Upper lobe of right lung (tissue), 1 donor: Measurements from ENCODE around the gene DLG5. TPM values are rescaled to one million over a fixed set of nuclear protein-coding genes. Genes with fewer than 3 reads are reported as not detected.

Experiments
- ATAC-seq: fragments of 200-7000 bp; cut with Tn5 transposase; one replicate; pipeline ENCODE4 v1.9.1; 2020; ENCODE audit warnings: mild to moderate bottlenecking, moderate library complexity
- DNase-seq: peaks from one replicate; pipeline ENCODE4 v3.0.0-alpha.2; 2020
- H3K27ac ChIP-seq: fragments of 200-600 bp; one replicate; pipeline ENCODE4 v1.8.0; 2022
- H3K27me3 ChIP-seq: fragments of 200-600 bp; one replicate; pipeline ENCODE4 v1.8.0; 2022; ENCODE audit warnings: mild to moderate bottlenecking
- H3K36me3 ChIP-seq: fragments of 200-600 bp; one replicate; pipeline ENCODE4 v1.8.0; 2022
- H3K4me1 ChIP-seq: fragments of 200-600 bp; one replicate; pipeline ENCODE4 v1.8.0; 2022
- H3K4me3 ChIP-seq: fragments of 200-600 bp; one replicate; pipeline ENCODE4 v1.8.0; 2022; ENCODE audit warnings: mild to moderate bottlenecking
- H3K9me3 ChIP-seq: fragments of 200-600 bp; one replicate; pipeline ENCODE4 v1.8.0; 2022
- intact Hi-C: fragments of 100-400 bp; cut with DNase I; formaldehyde crosslinking; loops from one replicate; pipeline ENCODE4 v1.11.0; 2022
- total RNA-seq: library from RNA; stranded (reverse); fragmentation: NEBNext Ultra II Directional; extraction: Animal tissue kit (Norgen Biotek cat#: 25700); gene quantifications from one replicate; pipeline ENCODE4 v1.2.1, GENCODE V29; 2021
- TF ChIP-seq, protein P1 (sequence below): fragments of 200-600 bp; IDR thresholded peaks from one replicate; pipeline ENCODE4 v1.8.0; 2022; ENCODE audit warnings: antibody characterized with exemption
- donor health status: DM: no; HTN: yes; CAD: no; lungs with severe emphysema.

The DLG5 gene
- total RNA-seq, 1 donor from 2014 or later, result 19.3 TPM

DNA sequence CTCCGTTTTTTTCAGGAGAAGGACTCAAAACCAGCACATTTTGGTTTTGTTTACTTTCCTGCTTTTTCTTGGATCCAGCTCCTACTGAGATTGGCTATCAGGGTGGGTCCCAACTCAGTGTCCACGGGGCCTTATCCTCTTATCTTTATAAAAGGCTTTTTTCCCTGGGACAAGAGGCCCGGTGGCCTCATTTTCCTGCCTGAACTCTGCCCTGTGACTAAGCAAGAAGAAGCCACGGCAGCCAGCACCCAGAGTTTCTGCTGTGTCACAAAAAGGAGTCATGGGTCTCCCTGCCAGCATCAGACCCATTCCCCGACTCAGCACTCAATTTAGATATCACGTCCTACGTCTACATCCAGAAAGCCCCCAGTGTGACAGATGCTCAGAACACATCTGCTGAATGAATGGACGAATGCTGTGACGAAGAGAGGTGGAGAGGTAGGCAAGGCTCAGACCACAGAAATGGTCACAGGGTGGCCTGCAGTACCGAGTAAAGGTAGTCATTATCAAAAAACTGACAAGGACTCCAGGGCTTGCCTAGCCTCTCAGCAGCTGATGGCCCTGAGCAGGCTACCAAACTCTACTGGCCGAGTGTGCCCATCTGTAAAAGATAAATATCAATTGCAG lies 16.7 kb downstream of the DLG5 start:
- Histone ChIP-seq H3K27me3 (no peaks in the 10 kb centered on the region), H3K36me3 (no peaks in the 10 kb centered on the region), H3K9me3 (no peaks in the 10 kb centered on the region), H3K27ac (peak overlapping the region; percentile 2), H3K4me3 (no peak overlapping the region), H3K4me1 (peaks cover 15% of the 10 kb centered on the region)
- intact Hi-C loops, result no loop called here
- no peak for DNase-seq
- TF ChIP-seq, protein P1, sequence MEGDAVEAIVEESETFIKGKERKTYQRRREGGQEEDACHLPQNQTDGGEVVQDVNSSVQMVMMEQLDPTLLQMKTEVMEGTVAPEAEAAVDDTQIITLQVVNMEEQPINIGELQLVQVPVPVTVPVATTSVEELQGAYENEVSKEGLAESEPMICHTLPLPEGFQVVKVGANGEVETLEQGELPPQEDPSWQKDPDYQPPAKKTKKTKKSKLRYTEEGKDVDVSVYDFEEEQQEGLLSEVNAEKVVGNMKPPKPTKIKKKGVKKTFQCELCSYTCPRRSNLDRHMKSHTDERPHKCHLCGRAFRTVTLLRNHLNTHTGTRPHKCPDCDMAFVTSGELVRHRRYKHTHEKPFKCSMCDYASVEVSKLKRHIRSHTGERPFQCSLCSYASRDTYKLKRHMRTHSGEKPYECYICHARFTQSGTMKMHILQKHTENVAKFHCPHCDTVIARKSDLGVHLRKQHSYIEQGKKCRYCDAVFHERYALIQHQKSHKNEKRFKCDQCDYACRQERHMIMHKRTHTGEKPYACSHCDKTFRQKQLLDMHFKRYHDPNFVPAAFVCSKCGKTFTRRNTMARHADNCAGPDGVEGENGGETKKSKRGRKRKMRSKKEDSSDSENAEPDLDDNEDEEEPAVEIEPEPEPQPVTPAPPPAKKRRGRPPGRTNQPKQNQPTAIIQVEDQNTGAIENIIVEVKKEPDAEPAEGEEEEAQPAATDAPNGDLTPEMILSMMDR, result no peak
- no peak for ATAC-seq

DNA sequence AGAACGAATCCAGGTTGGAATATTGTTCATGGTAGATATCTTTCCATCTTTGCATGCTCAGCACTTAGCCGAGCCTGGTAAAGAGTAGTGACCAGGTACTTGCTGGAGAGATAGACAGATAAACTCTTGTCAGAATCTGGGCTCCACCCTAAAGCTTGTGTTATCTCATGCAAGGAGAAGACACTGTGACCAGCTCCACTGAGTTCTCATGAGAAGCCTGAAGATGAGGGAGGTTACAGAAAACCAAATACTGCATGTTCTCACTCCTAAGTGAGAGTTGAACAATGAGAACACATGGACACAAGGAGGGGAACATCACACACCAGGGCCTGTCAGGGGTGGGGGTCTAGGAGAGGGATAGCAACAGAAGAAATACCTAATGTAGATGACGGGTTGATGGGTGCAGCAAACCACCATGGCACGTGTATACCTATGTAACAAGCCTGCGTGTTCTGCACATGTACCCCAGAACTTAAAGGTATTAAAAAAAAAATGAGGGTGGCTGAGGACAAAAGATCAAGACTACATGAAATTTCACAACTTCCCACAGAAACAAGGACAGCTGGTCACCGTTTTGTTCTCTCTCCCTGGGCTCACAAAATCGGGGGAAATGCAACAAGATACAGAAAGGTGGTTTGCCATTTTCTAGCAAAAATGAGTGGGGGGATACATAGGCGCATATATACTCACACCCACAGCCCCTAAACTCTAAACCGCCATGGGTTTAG lies 17.4 kb downstream of the DLG5 start:
- intact Hi-C loops, result no loop called here
- DNase-seq, result no peak
- no peaks in the 10 kb centered on the region for H3K27me3 ChIP-seq
- H3K9me3 ChIP-seq, result no peaks in the 10 kb centered on the region
- H3K4me1 ChIP-seq, result peaks cover 15% of the 10 kb centered on the region
- TF ChIP-seq, protein P1, result no peak
- no peak for ATAC-seq
- peak overlapping the region; percentile 2 for H3K27ac ChIP-seq
- H3K36me3 ChIP-seq, result no peaks in the 10 kb centered on the region
- no peak overlapping the region for H3K4me3 ChIP-seq

DNA sequence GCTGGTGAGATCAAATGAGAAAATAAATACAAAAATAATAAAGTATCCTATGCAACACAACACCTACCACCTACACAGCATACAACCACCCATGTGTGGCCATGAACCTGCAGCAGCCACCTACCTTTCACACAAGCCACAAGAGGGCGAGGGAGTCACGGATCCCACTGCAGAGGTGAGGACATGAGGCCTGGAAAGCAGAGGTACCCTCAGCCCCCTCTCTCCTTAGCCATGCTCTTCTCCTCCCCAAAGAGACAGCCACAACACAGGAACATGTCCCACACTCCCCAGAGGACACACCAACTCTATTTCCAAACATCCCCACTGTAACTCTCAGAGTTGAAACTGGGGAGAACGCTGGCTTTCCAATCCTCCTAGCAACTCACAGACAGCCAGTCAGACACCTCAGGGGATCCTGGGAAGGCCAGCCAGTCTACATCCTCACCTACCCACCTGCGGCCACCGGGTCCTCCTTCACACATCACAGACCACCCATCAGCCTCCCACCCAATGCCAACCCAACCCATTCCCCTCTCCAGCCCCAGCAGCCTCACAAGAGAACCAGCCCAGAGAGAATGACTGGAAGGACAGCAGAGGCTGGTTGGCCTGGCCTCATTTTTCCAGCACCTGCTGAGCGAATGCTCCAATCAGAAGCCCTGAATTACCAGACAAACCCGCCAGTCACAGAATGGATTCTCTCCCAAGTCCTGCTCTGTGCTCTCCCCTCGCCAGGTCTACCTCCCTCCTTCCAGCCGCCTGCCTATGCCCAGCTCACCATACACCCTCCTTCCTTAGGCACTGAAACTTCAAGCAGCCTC lies 18.4 kb downstream of the DLG5 start:
- ATAC-seq (no peak), DNase-seq (no peak)
- peaks cover 15% of the 10 kb centered on the region for H3K4me1 ChIP-seq
- H3K27ac ChIP-seq, result no peak overlapping the region
- TF ChIP-seq, protein P1, result no peak
- H3K4me3 ChIP-seq, result no peak overlapping the region
- H3K9me3 ChIP-seq, result no peaks in the 10 kb centered on the region
- H3K36me3 ChIP-seq, result no peaks in the 10 kb centered on the region
- intact Hi-C loops, result no loop called here
- no peaks in the 10 kb centered on the region for H3K27me3 ChIP-seq

DNA sequence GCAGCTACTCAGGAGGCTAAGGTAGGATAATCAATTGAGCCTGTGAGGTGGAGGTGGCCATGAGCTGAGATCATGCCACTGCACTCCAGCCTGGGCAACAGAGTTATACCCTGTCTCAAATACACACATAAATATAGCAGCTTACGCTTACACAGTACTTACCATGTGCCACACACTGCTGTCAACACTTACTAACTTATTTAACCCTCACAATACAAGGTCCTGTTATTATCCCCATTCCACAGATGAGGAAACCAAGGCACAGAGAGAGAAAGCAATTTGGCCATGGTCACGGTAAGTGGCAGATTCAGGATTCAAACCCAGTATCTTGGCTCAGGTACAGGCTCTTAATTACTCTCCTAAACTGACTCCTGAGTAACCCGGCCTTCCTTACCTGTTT lies 19.1 kb downstream of the DLG5 start:
- Histone ChIP-seq H3K27me3 (no peaks in the 10 kb centered on the region), H3K27ac (no peak overlapping the region), H3K4me3 (no peak overlapping the region), H3K36me3 (no peaks in the 10 kb centered on the region), H3K9me3 (no peaks in the 10 kb centered on the region), H3K4me1 (peaks cover 15% of the 10 kb centered on the region)
- ATAC-seq, result no peak
- TF ChIP-seq, protein P1, result no peak
- no peak for DNase-seq
- intact Hi-C loops, result no loop called here

DNA sequence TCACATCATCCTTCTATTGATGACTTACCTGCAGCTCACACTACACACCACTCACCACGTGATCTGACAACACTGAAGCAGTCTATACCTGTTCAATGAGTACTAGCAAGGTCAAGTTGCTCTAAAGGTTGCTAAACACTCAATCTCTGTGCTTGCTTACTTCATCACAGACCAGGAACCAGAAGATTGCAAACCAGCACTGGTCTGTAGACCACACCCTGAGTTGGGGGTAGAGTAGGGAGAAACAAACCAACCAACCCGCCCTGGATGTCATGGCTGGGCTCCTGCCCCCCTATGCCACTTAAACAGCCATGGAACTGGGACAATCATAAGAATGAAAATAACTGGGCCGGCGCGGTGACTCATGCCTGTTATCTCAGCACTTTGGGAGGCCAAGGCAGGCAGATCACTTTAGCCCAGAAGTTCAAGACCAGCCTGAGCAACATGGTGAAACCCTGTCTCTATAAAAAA lies 19.6 kb downstream of the DLG5 start:
- Histone ChIP-seq H3K27me3 (no peaks in the 10 kb centered on the region), H3K27ac (no peak overlapping the region), H3K9me3 (no peaks in the 10 kb centered on the region), H3K4me3 (no peak overlapping the region), H3K36me3 (no peaks in the 10 kb centered on the region), H3K4me1 (peaks cover 15% of the 10 kb centered on the region)
- DNase-seq (no peak), ATAC-seq (peak; percentile 58)
- intact Hi-C loops, result no loop called here
- TF ChIP-seq, protein P1, result no peak
